Measurements from ENCODE around the gene NCOR2. TPM values are rescaled to one million over a fixed set of nuclear protein-coding genes. Genes with fewer than 3 reads are reported as not detected.

Gene NCOR2
- total and polyA plus RNA-seq, 2 donors (not counting 1 experiment from before 2014, with no cell fraction given) = 25.9 to 144 TPM

DNA sequence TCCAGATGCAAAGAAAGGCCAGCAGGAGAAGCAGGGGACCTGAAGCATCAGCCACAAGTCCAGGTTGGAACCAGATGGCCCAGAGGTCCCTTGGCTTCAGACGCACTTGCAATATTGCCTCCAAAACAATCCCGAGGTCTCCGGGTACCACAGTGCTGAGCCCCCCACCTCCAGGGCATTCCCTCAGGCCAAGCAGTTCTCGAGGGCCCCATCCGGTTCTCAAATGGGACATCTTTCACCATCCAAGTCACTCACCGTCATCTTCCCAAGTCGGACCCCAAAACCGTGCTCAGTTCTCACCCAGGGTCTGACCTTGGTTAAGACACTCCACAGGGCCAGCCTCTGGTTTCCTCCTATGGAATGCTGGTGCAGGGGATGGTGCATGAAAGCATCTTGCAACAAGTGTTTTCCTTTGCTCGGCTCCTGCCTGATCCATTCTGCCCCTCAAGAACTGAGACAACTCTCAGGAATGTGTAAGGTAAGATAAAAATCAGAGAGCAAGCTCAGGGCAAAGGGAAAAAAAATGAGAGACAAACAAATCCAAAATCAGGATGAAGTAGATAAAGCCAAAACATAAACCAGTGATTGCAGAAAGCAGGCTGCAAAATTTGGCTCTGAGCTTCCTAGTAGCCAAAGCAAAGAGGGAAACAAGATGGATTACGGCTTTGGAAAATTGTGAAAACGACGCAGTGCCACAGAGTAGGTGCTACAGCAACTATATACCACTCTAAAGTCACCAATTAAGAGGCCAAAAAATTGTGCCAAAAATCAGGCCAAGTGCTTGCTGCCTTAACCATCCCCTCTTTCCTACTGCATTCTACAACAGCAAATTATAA is 8.0 kb downstream of the NCOR2 start:
- TF ChIP-seq, protein P1, sequence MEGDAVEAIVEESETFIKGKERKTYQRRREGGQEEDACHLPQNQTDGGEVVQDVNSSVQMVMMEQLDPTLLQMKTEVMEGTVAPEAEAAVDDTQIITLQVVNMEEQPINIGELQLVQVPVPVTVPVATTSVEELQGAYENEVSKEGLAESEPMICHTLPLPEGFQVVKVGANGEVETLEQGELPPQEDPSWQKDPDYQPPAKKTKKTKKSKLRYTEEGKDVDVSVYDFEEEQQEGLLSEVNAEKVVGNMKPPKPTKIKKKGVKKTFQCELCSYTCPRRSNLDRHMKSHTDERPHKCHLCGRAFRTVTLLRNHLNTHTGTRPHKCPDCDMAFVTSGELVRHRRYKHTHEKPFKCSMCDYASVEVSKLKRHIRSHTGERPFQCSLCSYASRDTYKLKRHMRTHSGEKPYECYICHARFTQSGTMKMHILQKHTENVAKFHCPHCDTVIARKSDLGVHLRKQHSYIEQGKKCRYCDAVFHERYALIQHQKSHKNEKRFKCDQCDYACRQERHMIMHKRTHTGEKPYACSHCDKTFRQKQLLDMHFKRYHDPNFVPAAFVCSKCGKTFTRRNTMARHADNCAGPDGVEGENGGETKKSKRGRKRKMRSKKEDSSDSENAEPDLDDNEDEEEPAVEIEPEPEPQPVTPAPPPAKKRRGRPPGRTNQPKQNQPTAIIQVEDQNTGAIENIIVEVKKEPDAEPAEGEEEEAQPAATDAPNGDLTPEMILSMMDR (IDR thresholded peaks at IDR 0.05) = no peak
- TF ChIP-seq EZH2 (IDR thresholded peaks at IDR 0.05; ENCODE audit: borderline replicate concordance, insufficient read depth, low read depth, low read length, poor library complexity, severe bottlenecking) = no peak
- H3K9me3 Mint-ChIP-seq (ENCODE audit: insufficient read depth) = no peaks in the 10 kb centered on the region
- peaks cover 0 to 5% (median 0%) of the 10 kb centered on the region in 3 donors for H3K9me3 ChIP-seq (ENCODE audit: control extremely low read depth in 1 of 3, control insufficient read depth in 2 of 3, insufficient read depth in 1 of 3, low read length in 2 of 3)

DNA sequence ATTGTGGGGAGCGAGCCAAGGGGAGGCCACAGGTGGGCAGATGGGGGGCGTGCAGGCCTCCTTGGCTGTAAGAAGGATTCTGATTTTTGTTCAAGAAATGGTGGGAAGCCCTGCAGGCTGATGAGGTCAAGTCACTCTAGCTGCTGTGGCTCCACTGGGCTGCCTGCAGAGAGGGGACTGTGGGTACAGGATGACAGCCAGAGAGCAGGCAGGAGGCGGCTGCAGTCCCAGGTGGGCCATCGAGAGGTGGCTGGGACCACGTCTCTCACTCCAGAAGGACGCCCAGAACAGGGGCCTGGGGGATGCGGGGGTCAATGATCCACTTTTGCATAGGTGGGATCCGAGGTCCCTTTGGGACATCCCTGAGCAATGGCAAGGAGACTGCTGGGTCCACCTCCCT is 9.1 kb downstream of the NCOR2 start:
- DNase-seq (no peak), ATAC-seq (ENCODE audit: low read depth) (no peak)
- Histone ChIP-seq H3K27me3 (replicated peaks in 1 of 4; ENCODE audit: control extremely low read depth in 1 of 4, control insufficient read depth in 3 of 4, insufficient read depth in 4 of 4, low read length in 3 of 4) (no peaks in the 10 kb centered on the region), H3K4me2 (replicated peaks; ENCODE audit: low read depth, low read length, poor library complexity, severe bottlenecking) (no peak overlapping the region), H3K9ac (ENCODE audit: low read length) (no peak overlapping the region), H3K4me1 (ENCODE audit: control insufficient read depth in 2 of 2, insufficient read depth in 2 of 2, low read length in 2 of 2) (peaks cover 12 to 28% of the 10 kb centered on the region in 2 donors), H3K79me2 (ENCODE audit: control insufficient read depth, insufficient read depth, low read length) (peaks cover 99% of the 10 kb centered on the region), H2AFZ (ENCODE audit: insufficient read depth, low read depth, low read length, poor library complexity, severe bottlenecking) (no peak overlapping the region), H3K4me3 (ENCODE audit: control extremely low read depth in 1 of 5, extremely low read depth in 1 of 5, insufficient read depth in 1 of 5, low read depth in 2 of 5, low read length in 4 of 5) (no peak overlapping the region), H3K27ac (ENCODE audit: low read length in 2 of 2) (no peak overlapping the region), H3K36me3 (replicated peaks in 1 of 2; ENCODE audit: control extremely low read depth in 1 of 2, control insufficient read depth in 1 of 2, extremely low read depth in 1 of 2, insufficient read depth in 2 of 2, low read length in 1 of 2) (peaks cover 0 to 9% of the 10 kb centered on the region in 2 experiments), H3K9me3 (ENCODE audit: control extremely low read depth in 1 of 3, control insufficient read depth in 2 of 3, insufficient read depth in 1 of 3, low read length in 2 of 3) (peaks cover 0 to 5% (median 0%) of the 10 kb centered on the region in 3 donors), H4K20me1 (ENCODE audit: control insufficient read depth, insufficient read depth, low read length, poor library complexity, severe bottlenecking) (peaks cover 85% of the 10 kb centered on the region)
- no peaks in the 10 kb centered on the region for H3K9me3 Mint-ChIP-seq (ENCODE audit: insufficient read depth)
- no peak overlapping the region for H3K4me3 Mint-ChIP-seq
- CTCF ChIA-PET = no interaction called here
- 89% methylated on average over 7 of the region's 8 CpGs for WGBS (ENCODE audit: insufficient coverage)
- POLR2A ChIA-PET = no interaction called here
- intact Hi-C loops (cut with micrococcal nuclease) = loop anchor here (10.0 kb wide), 1 partner anchor 64 kb away; no protein-coding TSS in a partner anchor
- H3K4me1 Mint-ChIP-seq = peaks cover 54% of the 10 kb centered on the region
- TF ChIP-seq EZH2 (IDR thresholded peaks at IDR 0.05; ENCODE audit: borderline replicate concordance, insufficient read depth, low read depth, low read length, poor library complexity, severe bottlenecking) = no peak
- TF ChIP-seq, protein P1 (IDR thresholded peaks at IDR 0.05) = no peak
- H3K27ac Mint-ChIP-seq = no peak overlapping the region
- no peaks in the 10 kb centered on the region for H3K27me3 Mint-ChIP-seq

More for the DNA sequence above, 8.0 kb downstream of the NCOR2 start:
- Histone ChIP-seq H3K27me3 (replicated peaks in 1 of 4; ENCODE audit: control extremely low read depth in 1 of 4, control insufficient read depth in 3 of 4, insufficient read depth in 4 of 4, low read length in 3 of 4) (no peaks in the 10 kb centered on the region), H3K79me2 (ENCODE audit: control insufficient read depth, insufficient read depth, low read length) (peaks cover 98% of the 10 kb centered on the region), H4K20me1 (ENCODE audit: control insufficient read depth, insufficient read depth, low read length, poor library complexity, severe bottlenecking) (peaks cover 83% of the 10 kb centered on the region), H3K27ac (ENCODE audit: low read length in 2 of 2) (no peak overlapping the region), H3K9ac (ENCODE audit: low read length) (no peak overlapping the region), H3K4me2 (replicated peaks; ENCODE audit: low read depth, low read length, poor library complexity, severe bottlenecking) (no peak overlapping the region), H3K4me3 (ENCODE audit: control extremely low read depth in 1 of 5, extremely low read depth in 1 of 5, insufficient read depth in 1 of 5, low read depth in 2 of 5, low read length in 4 of 5) (no peak overlapping the region), H3K4me1 (ENCODE audit: control insufficient read depth in 2 of 2, insufficient read depth in 2 of 2, low read length in 2 of 2) (peaks cover 9 to 29% of the 10 kb centered on the region in 2 donors), H2AFZ (ENCODE audit: insufficient read depth, low read depth, low read length, poor library complexity, severe bottlenecking) (no peak overlapping the region), H3K36me3 (replicated peaks in 1 of 2; ENCODE audit: control extremely low read depth in 1 of 2, control insufficient read depth in 1 of 2, extremely low read depth in 1 of 2, insufficient read depth in 2 of 2, low read length in 1 of 2) (peaks cover 0 to 6% of the 10 kb centered on the region in 2 experiments)
- no peak overlapping the region for H3K27ac Mint-ChIP-seq
- ATAC-seq (ENCODE audit: low read depth) (no peak), DNase-seq (no peak)
- 96% methylated on average over 6 of the region's 12 CpGs for WGBS (ENCODE audit: insufficient coverage)
- ChIA-PET POLR2A (no interaction called here), CTCF (no interaction called here)
- H3K4me3 Mint-ChIP-seq = no peak overlapping the region
- H3K4me1 Mint-ChIP-seq = peaks cover 55% of the 10 kb centered on the region
- no peaks in the 10 kb centered on the region for H3K27me3 Mint-ChIP-seq
- intact Hi-C loops (cut with micrococcal nuclease) = loop anchor here (10.0 kb wide), 3 partner anchors 65 to 365 kb away; no protein-coding TSS in a partner anchor

All from B cell (primary cell).